ENCODE data around the gene KIF3A. TPM values are rescaled to one million over a fixed set of nuclear protein-coding genes. Genes with fewer than 3 reads are reported as not detected.

KIF3A gene
- total RNA-seq, 1 donor from 2014 or later = 15.3 TPM

GRCh38 chr5:132753135-132753987, 16.0 kb upstream of the KIF3A start:
- Mint-ChIP-seq H3K4me1 (ENCODE audit: unreplicated experiment) (peaks cover 18% of the 10 kb centered on the region), H3K36me3 (ENCODE audit: unreplicated experiment) (peaks cover 10% of the 10 kb centered on the region), H3K4me3 (ENCODE audit: unreplicated experiment) (no peak overlapping the region), H3K27ac (ENCODE audit: unreplicated experiment) (no peak overlapping the region), H3K9me3 (ENCODE audit: unreplicated experiment) (no peaks in the 10 kb centered on the region), H3K27me3 (ENCODE audit: unreplicated experiment) (peaks cover 4% of the 10 kb centered on the region)
- TF ChIP-seq, protein P1, sequence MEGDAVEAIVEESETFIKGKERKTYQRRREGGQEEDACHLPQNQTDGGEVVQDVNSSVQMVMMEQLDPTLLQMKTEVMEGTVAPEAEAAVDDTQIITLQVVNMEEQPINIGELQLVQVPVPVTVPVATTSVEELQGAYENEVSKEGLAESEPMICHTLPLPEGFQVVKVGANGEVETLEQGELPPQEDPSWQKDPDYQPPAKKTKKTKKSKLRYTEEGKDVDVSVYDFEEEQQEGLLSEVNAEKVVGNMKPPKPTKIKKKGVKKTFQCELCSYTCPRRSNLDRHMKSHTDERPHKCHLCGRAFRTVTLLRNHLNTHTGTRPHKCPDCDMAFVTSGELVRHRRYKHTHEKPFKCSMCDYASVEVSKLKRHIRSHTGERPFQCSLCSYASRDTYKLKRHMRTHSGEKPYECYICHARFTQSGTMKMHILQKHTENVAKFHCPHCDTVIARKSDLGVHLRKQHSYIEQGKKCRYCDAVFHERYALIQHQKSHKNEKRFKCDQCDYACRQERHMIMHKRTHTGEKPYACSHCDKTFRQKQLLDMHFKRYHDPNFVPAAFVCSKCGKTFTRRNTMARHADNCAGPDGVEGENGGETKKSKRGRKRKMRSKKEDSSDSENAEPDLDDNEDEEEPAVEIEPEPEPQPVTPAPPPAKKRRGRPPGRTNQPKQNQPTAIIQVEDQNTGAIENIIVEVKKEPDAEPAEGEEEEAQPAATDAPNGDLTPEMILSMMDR (IDR thresholded peaks at IDR 0.05) = no peak
- peak; percentile 75 for DNase-seq (ENCODE audit: extremely low spot score, unreplicated experiment)

GRCh38 chr5:132752581-132753125, 15.3 kb upstream of the KIF3A start:
- Mint-ChIP-seq H3K4me3 (ENCODE audit: unreplicated experiment) (no peak overlapping the region), H3K27ac (ENCODE audit: unreplicated experiment) (no peak overlapping the region), H3K4me1 (ENCODE audit: unreplicated experiment) (peaks cover 18% of the 10 kb centered on the region), H3K27me3 (ENCODE audit: unreplicated experiment) (peaks cover 5% of the 10 kb centered on the region), H3K36me3 (ENCODE audit: unreplicated experiment) (peaks cover 8% of the 10 kb centered on the region), H3K9me3 (ENCODE audit: unreplicated experiment) (no peaks in the 10 kb centered on the region)
- peak; percentile 25 for DNase-seq (ENCODE audit: extremely low spot score, unreplicated experiment)
- TF ChIP-seq, protein P1 (IDR thresholded peaks at IDR 0.05) = no peak

GRCh38 chr5:132751971-132752580, 14.7 kb upstream of the KIF3A start:
- H3K36me3 Mint-ChIP-seq (ENCODE audit: unreplicated experiment) = peaks cover 6% of the 10 kb centered on the region
- no peaks in the 10 kb centered on the region for H3K9me3 Mint-ChIP-seq (ENCODE audit: unreplicated experiment)
- H3K27ac Mint-ChIP-seq (ENCODE audit: unreplicated experiment) = no peak overlapping the region
- DNase-seq (ENCODE audit: extremely low spot score, unreplicated experiment) = peak; percentile 56
- H3K27me3 Mint-ChIP-seq (ENCODE audit: unreplicated experiment) = peaks cover 5% of the 10 kb centered on the region
- peaks cover 18% of the 10 kb centered on the region for H3K4me1 Mint-ChIP-seq (ENCODE audit: unreplicated experiment)
- TF ChIP-seq, protein P1 (IDR thresholded peaks at IDR 0.05) = no peak
- H3K4me3 Mint-ChIP-seq (ENCODE audit: unreplicated experiment) = no peak overlapping the region

- no peaks in the 10 kb centered on the region for H3K9me3 Mint-ChIP-seq (ENCODE audit: unreplicated experiment)
- TF ChIP-seq, protein P1 (IDR thresholded peaks at IDR 0.05) = no peak
- DNase-seq (ENCODE audit: extremely low spot score, unreplicated experiment) = no peak
- H3K4me1 Mint-ChIP-seq (ENCODE audit: unreplicated experiment) = peaks cover 20% of the 10 kb centered on the region
- H3K27ac Mint-ChIP-seq (ENCODE audit: unreplicated experiment) = no peak overlapping the region
- H3K4me3 Mint-ChIP-seq (ENCODE audit: unreplicated experiment) = no peak overlapping the region
- H3K27me3 Mint-ChIP-seq (ENCODE audit: unreplicated experiment) = peaks cover 5% of the 10 kb centered on the region
- peaks cover 6% of the 10 kb centered on the region for H3K36me3 Mint-ChIP-seq (ENCODE audit: unreplicated experiment)
Measured at GRCh38 chr5:132751444-132751843, 14.1 kb upstream of the KIF3A start.

Data from osteocyte (in vitro differentiated cells).